Activated naive CD4-positive, alpha-beta T cell treated with anti-CD3 and anti-CD28 coated beads, Interleukin-2, amount 50 U/mL, for 72 hours (primary cell): ENCODE measurements around the gene SUGP2. TPM values are rescaled to one million over a fixed set of nuclear protein-coding genes. Genes with fewer than 3 reads are reported as not detected.

Source experiments
- ATAC-seq, 2 donors: fragments of 150-1000 bp; cut with Tn5 transposase; 2 replicates each; pipeline ENCODE4 v1.10.0; 2021; ENCODE audit warnings: mild to moderate bottlenecking in 2 of 2, moderate library complexity in 2 of 2
- DNase-seq, 2 donors: peaks; one replicate each; pipeline ENCODE4 v3.0.0; 2021 to 2022; ENCODE audit warnings: low spot score in 2 of 2
- H3K27ac Mint-ChIP-seq, 2 donors: one replicate each; pipeline ENCODE4 v1.8.0; 2022; ENCODE audit warnings: mild to moderate bottlenecking in 2 of 2, mixed read lengths in 2 of 2
- H3K36me3 Mint-ChIP-seq, 2 donors: one replicate each; pipeline ENCODE4 v1.8.0; 2022; ENCODE audit warnings: mixed read lengths in 2 of 2
- H3K9me3 Mint-ChIP-seq, 2 donors: one replicate each; pipeline ENCODE4 v1.8.0; 2022; ENCODE audit warnings: mixed read lengths in 2 of 2
- total RNA-seq, 2 donors: library from RNA; stranded (reverse); gene quantifications; one replicate each; pipeline ENCODE4 v1.2.3, GENCODE V29; 2022

The SUGP2 gene
- total RNA-seq, 2 donors from 2014 or later = 119 to 248 TPM

DNA sequence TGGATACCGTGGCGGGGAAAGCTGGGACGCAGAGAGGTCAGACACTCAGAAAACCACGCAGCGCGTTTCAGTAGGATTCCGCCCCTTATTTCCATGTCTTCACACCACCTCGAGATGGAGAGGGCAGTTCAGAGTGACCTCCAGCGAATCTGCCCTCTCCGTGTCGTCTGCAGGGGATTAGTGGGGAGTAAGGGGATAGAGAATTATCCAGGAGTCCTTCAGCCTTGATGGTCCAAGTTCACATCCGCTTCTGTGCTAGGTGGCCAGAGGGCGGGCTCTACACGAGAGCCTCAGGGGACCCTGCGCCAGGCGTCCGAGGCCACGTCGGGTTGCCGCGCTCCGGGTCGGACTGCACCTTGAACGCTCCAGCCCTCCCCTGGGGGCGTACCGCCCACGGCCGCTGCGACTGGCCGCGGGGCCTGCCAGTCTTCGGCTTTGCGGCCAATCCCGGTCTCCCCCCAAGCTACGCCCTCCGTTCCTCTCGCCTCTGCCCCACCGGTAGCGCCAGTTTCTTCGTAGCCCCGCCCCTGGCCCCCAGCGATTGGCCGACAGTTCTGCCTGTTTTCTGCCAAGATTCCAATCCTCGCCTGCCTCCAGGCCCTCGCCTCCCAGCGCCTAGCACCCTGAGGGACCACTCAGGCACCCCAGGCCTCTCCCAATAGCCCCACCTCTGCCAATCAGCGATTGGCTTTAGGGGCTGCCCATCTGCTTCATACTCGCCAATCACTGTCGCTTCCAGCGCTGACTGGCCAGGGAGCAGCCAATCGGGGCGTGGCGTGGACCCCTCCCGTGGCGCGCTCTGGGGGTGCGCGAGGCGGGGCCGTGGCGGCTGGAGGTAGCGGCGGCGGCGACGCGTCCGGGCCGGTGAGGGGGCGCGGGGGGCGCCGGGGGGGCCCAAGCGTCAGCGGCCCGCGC, 30.1 kb upstream of the SUGP2 start, which contains the start of gene SLC25A42:
Gene SLC25A42 (plus strand): TSS at position 812 of the 915 bp plus-strand sequence. CDS start 32,131 bp downstream, outside the sequence.
- ATAC-seq (peak; percentile 95), DNase-seq (peak; percentile 98 to 100)
- Mint-ChIP-seq H3K36me3 (no peaks in the 10 kb centered on the region), H3K27ac (peak within 1 kb of the TSS; percentile 86 to 87), H3K9me3 (no peaks in the 10 kb centered on the region)

DNA sequence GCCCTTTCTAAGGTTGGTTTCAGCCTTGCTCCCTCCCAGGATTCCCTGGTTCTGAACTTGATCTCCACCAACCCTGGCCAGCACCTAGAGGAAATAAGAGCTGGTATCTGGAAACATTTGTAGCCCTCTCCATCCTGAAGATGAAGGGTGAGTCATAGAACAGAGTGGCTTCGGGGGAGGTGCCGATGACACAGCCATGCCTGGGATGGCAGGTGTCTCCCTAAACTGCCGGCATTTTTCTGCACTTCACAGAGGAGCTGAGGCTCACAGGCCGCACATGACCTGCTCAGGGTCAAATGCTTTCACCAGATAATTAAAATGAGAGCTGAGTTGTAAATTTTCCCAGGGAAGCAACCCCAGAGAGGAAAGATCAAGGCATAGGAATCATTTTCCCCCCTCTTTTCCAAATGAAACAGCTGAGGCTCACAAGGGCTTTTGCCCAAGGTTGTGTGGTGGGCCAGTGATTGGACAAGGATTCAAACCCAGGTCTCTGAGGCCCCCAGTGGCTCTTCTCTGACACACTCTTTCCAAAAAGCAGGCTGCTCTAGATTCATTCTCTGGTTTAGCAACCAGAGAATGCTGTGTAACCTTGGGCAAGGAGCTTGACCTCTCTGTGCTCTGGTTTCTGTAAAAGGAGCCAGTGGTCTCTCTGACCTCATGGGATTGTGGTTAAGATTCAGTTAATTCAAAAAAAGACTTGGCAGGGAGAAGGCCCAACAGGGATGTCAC, 29.3 kb upstream of the SUGP2 start:
- Mint-ChIP-seq H3K36me3 (no peaks in the 10 kb centered on the region), H3K27ac (peak overlapping the region in 1 of 2 donors; percentile 87), H3K9me3 (no peaks in the 10 kb centered on the region)
- no peak for ATAC-seq
- DNase-seq = no peak

DNA sequence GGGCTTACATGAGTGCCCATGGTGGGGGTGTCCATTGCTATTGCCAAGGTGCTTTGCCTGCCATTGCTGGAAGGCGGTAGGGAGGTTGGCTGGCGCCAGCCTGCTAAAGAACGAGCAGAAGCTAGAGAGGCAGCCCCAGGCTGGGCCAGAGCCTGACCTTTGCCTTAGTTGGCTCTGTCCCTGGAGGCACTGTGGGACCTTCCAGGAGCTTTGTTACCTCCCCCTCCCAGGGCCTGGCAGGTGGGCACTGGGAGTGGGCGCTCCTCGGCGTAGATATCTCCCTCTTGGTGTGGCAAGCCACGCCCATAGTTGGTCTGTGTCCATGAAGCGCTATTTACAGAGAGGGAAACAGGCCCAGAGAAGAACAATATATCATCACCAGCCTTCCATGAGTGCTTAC, 28.2 kb upstream of the SUGP2 start:
- DNase-seq (no peak), ATAC-seq (no peak)
- Mint-ChIP-seq H3K9me3 (no peaks in the 10 kb centered on the region), H3K27ac (peak overlapping the region in 1 of 2 donors; percentile 87), H3K36me3 (no peaks in the 10 kb centered on the region)

DNA sequence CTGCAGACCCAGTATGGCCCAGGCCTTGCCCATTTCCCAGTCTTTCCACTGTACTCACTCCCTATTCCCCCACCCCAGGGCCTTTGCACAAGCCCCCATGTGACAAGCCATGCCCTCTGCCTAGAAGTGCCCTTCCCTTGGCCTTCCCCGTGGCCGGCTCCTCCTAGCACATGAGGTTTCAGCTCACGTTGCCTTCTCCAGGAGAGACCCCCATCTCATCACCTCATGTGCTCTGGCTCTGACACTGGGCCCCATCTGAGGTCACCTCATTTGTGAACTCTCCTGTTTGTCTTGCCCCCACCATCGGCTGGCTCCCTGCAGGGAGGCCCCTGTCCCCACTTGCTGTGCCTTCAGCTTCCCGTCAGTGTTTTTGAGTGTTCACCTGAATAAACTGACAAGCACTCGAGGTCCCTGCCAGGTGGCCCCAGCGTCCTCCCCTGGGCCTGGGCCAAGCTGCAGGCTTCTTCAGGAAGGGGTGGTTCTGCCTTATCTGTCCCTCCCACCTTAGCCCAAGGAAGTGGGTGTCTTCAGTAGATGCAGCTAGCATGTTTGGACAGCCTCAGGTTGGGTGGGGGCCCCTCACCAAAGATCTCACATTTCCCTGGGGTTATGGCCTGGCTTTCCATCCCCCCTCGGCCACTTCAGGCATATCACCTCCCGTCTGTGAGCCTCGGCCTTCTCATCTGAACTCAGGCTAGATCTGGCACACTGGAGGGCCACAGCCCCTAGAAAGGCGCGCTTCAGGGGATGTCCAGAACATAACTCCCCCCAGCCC, 26.7 kb upstream of the SUGP2 start:
- Mint-ChIP-seq H3K9me3 (no peaks in the 10 kb centered on the region), H3K36me3 (no peaks in the 10 kb centered on the region), H3K27ac (peak overlapping the region in 1 of 2 donors; percentile 55)
- no peak for ATAC-seq
- DNase-seq = no peak

DNA sequence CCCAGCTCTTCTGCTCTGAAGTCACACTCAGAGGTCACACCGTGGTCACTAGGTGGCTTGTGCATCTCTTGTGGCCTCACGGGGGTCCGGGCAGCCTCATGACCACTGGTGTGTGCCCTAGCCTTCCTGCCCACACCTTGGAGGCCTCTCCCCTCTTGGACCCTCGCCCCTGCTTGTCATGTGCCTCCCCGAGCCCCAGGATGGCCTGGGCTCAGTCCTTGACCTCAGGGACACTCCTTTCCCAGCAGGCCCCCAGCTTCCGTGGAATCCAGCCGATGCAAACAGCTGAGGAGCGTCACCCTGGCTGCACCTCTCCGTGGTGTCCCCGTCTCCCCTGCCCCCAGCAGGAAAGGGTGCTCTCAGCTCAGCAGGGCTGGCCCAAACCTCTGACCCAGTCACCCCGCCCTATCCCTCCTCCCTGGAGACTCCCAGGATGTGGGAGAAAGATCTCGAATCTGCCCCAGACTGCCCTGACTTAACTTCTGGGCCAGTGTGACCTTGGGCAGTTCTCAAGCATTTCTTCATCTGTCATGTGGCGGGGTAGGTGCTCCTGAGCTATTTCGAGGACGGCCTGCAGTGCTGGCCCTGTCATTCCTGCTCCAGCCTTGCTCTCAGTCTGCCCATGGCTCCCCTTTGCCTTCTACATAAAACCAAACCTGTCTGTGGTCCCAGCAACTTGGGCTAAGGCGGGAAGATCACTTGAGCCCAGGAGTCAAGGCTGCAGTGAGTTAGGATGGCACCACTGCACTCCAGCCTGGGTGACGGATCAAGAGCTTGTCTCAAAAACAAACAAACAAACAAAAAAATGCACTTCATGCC, 25.9 kb upstream of the SUGP2 start:
- peak overlapping the region in 1 of 2 donors; percentile 55 for H3K27ac Mint-ChIP-seq
- H3K9me3 Mint-ChIP-seq = no peaks in the 10 kb centered on the region
- ATAC-seq (no peak), DNase-seq (no peak)
- peaks cover 0 to under 1% of the 10 kb centered on the region in 2 donors for H3K36me3 Mint-ChIP-seq

DNA sequence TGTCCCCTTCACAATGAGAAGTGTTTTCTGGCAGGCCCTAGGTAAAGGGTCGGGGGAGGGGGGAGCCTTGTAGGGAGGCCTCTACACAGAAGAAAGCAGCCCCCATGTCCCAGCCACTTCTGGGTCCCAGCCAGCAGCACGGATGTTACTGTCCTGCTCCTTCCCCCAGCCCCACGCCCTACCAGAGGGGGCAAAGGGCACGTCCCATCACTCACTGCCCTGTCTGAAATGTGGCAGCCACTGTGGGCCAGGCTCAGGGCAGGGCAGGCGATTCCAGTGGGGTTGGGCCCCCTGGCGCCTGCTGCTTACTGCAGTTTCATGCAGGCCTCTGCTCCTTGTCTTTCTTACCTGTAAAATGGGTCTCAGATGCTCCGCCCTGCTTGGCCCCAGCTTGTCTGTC, 24.4 kb upstream of the SUGP2 start:
- H3K9me3 Mint-ChIP-seq = no peaks in the 10 kb centered on the region

DNA sequence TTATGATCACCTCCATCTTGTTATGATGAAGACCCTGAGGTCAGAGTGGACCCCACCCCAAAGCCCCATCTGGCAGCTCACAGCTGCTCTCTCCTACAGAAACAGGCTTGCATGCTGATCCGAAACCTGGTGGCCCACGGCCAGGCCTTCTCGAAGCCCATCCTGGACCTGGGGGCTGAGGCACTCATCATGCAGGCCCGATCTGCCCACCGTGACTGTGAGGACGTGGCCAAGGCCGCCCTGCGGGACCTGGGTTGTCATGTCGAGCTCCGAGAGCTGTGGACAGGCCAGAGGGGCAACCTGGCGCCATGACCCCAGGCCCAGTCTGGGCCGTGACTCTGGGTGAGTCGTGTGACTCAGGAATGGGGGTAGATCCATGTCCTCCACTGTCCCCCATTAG, 24.0 kb upstream of the SUGP2 start:
- Mint-ChIP-seq H3K36me3 (peaks cover 0 to 4% of the 10 kb centered on the region in 2 donors), H3K9me3 (no peaks in the 10 kb centered on the region), H3K27ac (no peak overlapping the region)
- DNase-seq (no peak), ATAC-seq (no peak)

More for the DNA sequence above, 24.4 kb upstream of the SUGP2 start:
- peak overlapping the region in 1 of 2 donors; percentile 75 for H3K27ac Mint-ChIP-seq
- no peak for DNase-seq
- ATAC-seq = no peak
- peaks cover 0 to 4% of the 10 kb centered on the region in 2 donors for H3K36me3 Mint-ChIP-seq

DNA sequence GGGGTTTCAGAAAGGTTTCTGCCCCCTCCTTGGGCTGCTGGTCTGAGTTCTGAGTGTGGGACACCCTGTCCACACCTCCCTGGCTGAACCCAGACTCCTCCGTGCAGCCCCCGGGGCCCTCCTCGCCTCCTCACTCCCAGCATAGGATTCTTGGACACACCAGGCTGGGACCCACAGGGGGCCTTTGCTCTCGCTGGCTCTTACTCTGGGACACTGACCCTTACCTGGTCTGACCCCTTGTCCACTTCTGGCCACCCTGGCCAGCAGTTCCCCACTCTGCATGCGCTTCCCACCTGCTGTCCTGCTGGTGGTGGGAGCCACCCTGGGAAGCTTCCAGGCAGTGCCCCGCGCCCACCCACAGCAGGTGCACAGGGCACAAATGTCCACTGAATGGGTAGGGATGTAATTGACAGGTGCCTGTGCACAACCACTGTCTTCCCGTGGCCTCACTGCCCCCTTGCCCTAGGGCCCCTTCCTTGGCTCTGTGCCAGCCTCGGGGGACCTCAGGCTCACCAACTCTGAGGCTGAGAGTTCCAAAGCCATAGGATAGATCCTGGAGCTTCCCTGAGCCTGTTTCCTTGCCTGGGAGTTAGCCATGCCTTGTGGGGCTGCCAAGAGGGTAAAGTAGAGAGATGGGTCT, 23.4 kb upstream of the SUGP2 start:
- Mint-ChIP-seq H3K9me3 (no peaks in the 10 kb centered on the region), H3K27ac (no peak overlapping the region), H3K36me3 (peaks cover 0 to 4% of the 10 kb centered on the region in 2 donors)
- ATAC-seq = no peak
- DNase-seq = no peak

DNA sequence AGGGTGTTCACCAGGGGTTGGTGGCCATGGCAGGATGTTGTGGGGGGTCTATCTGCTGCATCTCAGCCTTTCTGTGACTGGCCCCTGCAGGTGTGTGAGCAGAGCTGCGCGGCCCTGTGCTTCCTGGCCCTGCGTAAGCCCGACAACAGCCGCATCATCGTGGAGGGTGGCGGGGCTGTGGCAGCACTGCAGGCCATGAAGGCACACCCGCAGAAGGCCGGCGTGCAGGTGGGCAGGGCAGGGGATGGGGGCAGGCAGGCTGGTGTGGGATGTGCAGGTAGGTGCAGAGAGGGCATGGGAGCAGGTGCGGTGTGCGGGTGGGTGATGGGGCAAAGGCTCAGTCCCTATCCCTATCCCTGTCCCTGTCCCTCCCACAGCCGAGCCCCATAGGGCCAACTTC, 22.4 kb upstream of the SUGP2 start:
- no peak for ATAC-seq
- peaks cover 0 to 4% of the 10 kb centered on the region in 2 donors for H3K36me3 Mint-ChIP-seq
- DNase-seq = no peak
- H3K9me3 Mint-ChIP-seq = no peaks in the 10 kb centered on the region
- no peak overlapping the region for H3K27ac Mint-ChIP-seq

DNA sequence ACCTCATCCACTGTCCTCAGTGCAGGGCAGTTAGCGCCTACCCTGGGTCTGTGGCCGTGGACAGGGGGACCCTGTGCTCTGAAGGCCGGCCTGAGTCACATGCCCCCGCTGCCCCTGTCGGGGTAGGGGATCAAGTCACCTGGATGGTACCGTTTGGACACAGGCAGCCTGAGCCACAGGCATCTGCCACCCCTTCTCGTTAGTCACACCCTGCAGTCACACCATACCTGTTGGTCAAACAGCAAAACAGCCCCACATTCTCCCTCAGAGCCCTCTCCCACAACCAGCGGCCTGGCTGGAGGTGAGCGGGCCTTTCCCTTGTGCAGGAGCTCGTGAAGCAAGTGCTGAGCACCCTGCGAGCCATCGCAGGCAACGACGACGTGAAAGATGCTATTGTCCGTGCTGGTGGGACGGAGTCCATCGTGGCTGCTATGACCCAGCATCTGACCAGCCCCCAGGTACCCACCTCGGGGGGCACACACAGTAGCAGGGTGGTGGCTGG, 21.7 kb upstream of the SUGP2 start:
- H3K36me3 Mint-ChIP-seq = peaks cover 0 to 4% of the 10 kb centered on the region in 2 donors
- no peak for ATAC-seq
- no peak for DNase-seq
- H3K27ac Mint-ChIP-seq = no peak overlapping the region
- H3K9me3 Mint-ChIP-seq = no peaks in the 10 kb centered on the region

DNA sequence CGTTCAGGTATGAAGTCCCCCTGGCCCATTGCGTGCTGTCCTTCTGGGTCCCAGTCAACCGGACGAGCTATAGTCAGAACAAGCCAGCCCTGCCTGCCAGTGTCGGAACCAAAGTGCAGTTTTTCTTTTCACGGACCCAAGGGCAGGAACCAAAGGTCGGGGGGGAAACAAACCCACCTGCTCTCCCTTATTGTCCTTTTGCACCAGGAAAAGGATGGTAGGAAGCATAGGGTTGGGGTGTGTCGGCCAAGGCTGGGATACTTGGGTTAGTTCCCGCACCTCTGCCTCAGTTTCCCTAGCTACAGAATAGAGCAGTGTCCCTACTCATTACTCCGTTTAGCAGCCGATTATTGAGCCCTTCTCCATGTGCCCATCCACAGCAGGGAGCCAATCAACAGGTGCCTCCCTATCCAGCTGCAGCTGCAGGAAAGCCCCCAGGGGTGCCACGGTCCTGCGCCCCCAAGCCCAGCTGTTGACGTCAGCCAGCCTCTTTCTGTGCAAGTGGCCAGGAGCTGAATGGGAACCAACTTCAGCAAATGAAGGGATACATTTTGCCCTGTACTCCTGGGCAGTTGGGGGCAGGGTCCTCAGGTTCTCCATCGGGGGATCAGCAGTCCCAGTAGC, 21.1 kb upstream of the SUGP2 start:
- no peak for DNase-seq
- Mint-ChIP-seq H3K36me3 (peaks cover 0 to 4% of the 10 kb centered on the region in 2 donors), H3K9me3 (no peaks in the 10 kb centered on the region), H3K27ac (no peak overlapping the region)
- no peak for ATAC-seq

DNA sequence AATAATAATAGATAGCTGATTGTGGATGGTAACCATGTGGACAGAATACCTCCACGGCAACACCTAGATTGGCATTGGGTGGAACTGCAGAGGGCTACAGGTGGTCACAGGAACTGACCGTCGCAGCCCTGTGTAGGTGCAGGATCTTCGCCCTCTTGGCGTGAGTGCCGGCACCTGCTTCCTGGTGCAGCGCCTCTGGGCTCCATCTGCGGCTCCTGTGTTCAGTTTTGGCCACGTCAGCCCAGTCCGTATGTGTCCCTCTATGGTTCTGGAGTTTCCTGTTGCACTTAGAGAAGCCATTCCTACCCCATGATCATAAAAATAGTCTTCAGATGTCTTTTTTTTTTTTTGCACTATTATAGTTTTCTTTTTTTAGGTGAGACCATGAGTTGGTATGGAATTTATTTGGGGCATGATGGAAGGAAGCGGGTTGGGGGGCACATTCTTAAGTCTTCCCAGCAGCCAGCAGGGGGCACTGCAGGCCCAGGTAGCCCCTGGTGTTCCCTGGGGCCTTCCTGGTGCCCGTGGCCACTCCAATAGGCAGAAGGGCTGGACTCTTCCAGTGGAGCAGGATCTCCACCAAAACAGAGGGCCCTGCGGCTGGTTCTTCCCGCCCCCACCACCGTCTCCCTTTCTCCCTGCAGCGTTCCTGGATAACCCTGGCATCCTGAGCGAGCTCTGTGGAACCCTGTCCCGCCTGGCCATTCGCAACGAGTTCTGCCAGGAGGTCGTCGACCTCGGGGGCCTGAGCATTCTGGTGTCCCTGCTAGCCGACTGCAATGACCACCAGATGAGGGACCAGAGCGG, 20.4 kb upstream of the SUGP2 start:
- Mint-ChIP-seq H3K9me3 (no peaks in the 10 kb centered on the region), H3K27ac (no peak overlapping the region), H3K36me3 (peaks cover 0 to 4% of the 10 kb centered on the region in 2 donors)
- ATAC-seq (peak; percentile 58 to 79), DNase-seq (peak in 1 of 2 donors; percentile 67)

DNA sequence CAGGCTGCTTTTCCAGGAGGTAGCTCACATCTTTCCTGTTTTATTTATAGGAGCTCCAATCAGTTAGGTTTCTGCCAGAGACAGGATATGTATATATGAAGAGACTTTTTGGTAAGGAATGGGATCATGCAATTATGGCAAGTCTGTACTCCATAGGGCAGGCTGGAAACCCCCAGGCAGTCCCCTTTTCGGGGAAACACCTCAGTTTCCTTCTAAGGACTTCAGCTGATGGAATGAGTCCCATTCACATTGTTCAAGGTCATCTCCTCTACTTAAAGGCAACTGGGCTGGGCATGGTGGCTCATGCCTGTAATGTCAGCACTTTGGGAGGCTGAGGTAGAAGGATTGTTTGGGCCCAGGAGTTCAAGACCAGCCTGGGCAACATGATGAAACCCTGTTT, 19.6 kb upstream of the SUGP2 start:
- H3K9me3 Mint-ChIP-seq = no peaks in the 10 kb centered on the region
- H3K27ac Mint-ChIP-seq = no peak overlapping the region
- no peak for ATAC-seq

DNA sequence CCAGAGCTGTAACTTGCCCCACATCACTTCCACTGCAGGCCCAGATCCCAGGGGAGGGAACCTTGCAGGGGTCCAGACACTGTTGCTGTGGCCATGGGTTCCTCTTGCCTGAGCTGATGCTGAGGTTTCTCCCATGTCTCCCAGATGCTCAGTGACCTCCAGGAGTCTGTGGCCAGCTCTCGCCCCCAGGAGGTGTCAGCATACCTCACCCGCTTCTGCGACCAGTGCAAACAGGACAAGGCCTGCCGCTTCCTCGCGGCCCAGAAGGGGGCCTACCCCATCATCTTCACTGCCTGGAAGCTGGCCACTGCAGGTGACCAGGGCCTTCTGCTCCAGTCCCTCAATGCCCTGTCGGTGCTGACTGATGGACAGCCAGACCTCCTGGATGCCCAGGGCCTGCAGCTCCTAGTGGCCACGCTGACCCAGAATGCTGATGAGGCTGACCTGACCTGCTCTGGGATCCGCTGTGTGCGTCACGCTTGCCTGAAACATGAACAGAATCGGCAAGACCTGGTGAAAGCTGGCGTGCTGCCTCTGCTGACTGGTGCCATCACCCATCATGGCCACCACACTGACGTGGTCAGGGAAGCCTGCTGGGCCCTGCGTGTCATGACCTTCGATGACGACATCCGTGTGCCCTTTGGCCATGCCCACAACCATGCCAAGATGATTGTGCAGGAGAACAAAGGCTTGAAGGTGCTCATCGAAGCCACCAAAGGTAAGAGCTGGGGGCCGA, 18.3 kb upstream of the SUGP2 start:
- Mint-ChIP-seq H3K27ac (peak overlapping the region in 1 of 2 donors; percentile 72), H3K9me3 (no peaks in the 10 kb centered on the region), H3K36me3 (peaks cover 0 to 4% of the 10 kb centered on the region in 2 donors)
- DNase-seq = no peak
- no peak for ATAC-seq

More for the DNA sequence above, 19.6 kb upstream of the SUGP2 start:
- DNase-seq = no peak
- peaks cover 0 to 4% of the 10 kb centered on the region in 2 donors for H3K36me3 Mint-ChIP-seq
